GM19025 (cell line): ENCODE results near the gene SULT2B1.

Experiments used
- ATAC-seq: cut with Tn5 transposase; IDR thresholded peaks from one replicate; pipeline ENCODE4 v1.9.1; 2021; ENCODE audit warnings: mild to moderate bottlenecking, low read depth, moderate library complexity; ENCODE audit not compliant: unreplicated experiment

SULT2B1 gene

GRCh38 chr19:48645620-48646000, 93.6 kb downstream of the SULT2B1 start:
- no peak for ATAC-seq

DNA sequence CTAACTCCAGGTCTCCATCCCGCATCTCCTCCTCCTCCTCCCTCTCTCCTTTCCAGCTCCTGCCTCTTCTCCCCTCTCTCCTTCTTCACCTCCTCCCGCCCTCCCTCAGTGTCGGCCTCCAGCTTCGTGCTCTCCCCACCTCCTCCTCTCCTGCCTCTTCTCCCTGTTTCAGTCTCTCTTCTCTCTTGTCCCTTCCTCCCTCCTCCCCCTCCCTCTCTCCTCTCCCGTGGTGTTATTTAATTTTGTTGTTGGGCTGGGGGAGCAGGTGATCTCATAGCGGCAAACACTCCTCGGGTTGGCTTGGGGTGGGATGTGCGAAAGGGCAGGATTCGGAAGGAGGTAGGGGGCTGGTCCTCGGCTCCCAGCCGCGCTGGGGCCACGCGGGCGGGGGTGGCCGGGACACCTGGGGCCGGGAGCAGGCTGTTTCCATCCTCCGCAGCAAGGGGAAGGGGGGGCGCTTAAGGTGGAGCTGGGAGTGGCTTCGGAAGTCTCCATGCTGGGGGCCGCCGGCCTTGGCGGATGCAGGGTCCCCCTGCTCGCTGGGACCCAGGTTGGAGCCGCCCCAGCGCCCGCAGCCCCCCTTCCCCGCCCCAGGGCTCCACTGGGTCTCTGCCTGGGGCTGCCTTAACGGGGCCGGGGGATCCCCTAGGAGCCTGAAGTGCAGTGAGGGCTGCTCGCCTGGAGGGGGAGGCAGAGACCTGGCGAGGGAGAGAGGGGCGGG, 94.2 kb downstream of the SULT2B1 start, which contains the start of gene CA11:
Gene CA11 (minus strand): TSS at position 187 of the 721 bp plus-strand sequence. CDS start 555 bp downstream, outside the sequence.
- peak; percentile 82 for ATAC-seq

- ATAC-seq = no peak
Measured at GRCh38 chr19:48646722-48647216, 94.8 kb downstream of the SULT2B1 start.

GRCh38 chr19:48648134-48648533, 96.2 kb downstream of the SULT2B1 start:
- no peak for ATAC-seq
